ENCODE data around the gene KCNJ6. TPM values are rescaled to one million over a fixed set of nuclear protein-coding genes. Genes with fewer than 3 reads are reported as not detected.

Gene KCNJ6
- total RNA-seq, 1 donor from 2014 or later = 2.6 TPM

- Mint-ChIP-seq H3K4me1 (ENCODE audit: low read depth, unreplicated experiment) (peaks cover 5% of the 10 kb centered on the region), H3K27ac (ENCODE audit: unreplicated experiment) (no peak overlapping the region), H3K4me3 (ENCODE audit: unreplicated experiment) (no peak overlapping the region), H3K36me3 (ENCODE audit: low read depth, unreplicated experiment) (peaks cover 4% of the 10 kb centered on the region), H3K27me3 (ENCODE audit: low read depth, unreplicated experiment) (peaks cover 14% of the 10 kb centered on the region), H3K9me3 (ENCODE audit: unreplicated experiment) (peaks cover 4% of the 10 kb centered on the region)
- Histone ChIP-seq H3K9me3 (ENCODE audit: insufficient read depth, low read depth, low read length) (no peaks in the 10 kb centered on the region), H3K27ac (ENCODE audit: low read depth, low read length) (no peak overlapping the region), H2AFZ (ENCODE audit: low read depth, low read length) (no peak overlapping the region), H3K79me2 (ENCODE audit: insufficient read depth, low read length) (no peaks in the 10 kb centered on the region), H3K4me3 (ENCODE audit: insufficient read depth, low read depth, low read length) (no peak overlapping the region), H3K4me1 (ENCODE audit: insufficient read depth, low read length) (no peaks in the 10 kb centered on the region), H3K9ac (ENCODE audit: low read length) (no peak overlapping the region), H3K4me2 (ENCODE audit: low read length) (no peak overlapping the region), H3K36me3 (ENCODE audit: insufficient read depth, low read length) (no peaks in the 10 kb centered on the region), H3K27me3 (ENCODE audit: insufficient read depth, low read length) (peaks cover 21% of the 10 kb centered on the region), H4K20me1 (ENCODE audit: insufficient read depth, low read length) (no peaks in the 10 kb centered on the region)
- DNase-seq (ENCODE audit: low read depth) (no peak), FAIRE-seq (no peak)
- TF ChIP-seq EZH2 (IDR thresholded peaks at IDR 0.05; ENCODE audit: insufficient read depth, low read length) = no peak
These were observed 19.5 kb downstream of the KCNJ6 start for GRCh38 chr21:37896788-37897187.

DNA sequence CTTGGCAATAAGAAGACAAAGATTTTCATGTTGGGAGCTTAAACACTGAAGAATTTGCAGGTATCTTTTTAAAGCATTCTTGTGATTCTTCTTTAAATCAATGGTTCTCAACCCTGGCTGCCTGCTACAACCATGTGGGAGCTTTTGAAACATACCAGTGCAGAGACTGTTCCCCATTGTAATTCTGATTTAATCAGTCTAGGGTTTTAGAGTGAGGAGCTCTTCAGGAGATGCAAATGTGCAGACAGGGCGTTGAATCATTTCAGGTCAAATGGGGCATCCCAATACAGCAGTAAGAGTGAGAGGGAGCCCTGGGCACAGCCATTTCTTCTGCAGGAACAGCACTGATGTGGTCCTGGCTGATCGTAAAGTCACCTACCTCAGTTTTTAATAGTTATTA lies 24.3 kb downstream of the KCNJ6 start:
- FAIRE-seq (no peak), DNase-seq (ENCODE audit: low read depth) (no peak)
- Mint-ChIP-seq H3K4me1 (ENCODE audit: low read depth, unreplicated experiment) (peaks cover 1% of the 10 kb centered on the region), H3K9me3 (ENCODE audit: unreplicated experiment) (peaks cover 5% of the 10 kb centered on the region), H3K27me3 (ENCODE audit: low read depth, unreplicated experiment) (peaks cover 5% of the 10 kb centered on the region), H3K4me3 (ENCODE audit: unreplicated experiment) (no peak overlapping the region), H3K36me3 (ENCODE audit: low read depth, unreplicated experiment) (no peaks in the 10 kb centered on the region), H3K27ac (ENCODE audit: unreplicated experiment) (no peak overlapping the region)
- Histone ChIP-seq H3K4me3 (ENCODE audit: insufficient read depth, low read depth, low read length) (no peak overlapping the region), H3K36me3 (ENCODE audit: insufficient read depth, low read length) (no peaks in the 10 kb centered on the region), H3K9me3 (ENCODE audit: insufficient read depth, low read depth, low read length) (no peaks in the 10 kb centered on the region), H2AFZ (ENCODE audit: low read depth, low read length) (no peak overlapping the region), H3K9ac (ENCODE audit: low read length) (no peak overlapping the region), H3K27me3 (ENCODE audit: insufficient read depth, low read length) (peaks cover 8% of the 10 kb centered on the region), H3K4me2 (ENCODE audit: low read length) (no peak overlapping the region), H4K20me1 (ENCODE audit: insufficient read depth, low read length) (no peaks in the 10 kb centered on the region), H3K79me2 (ENCODE audit: insufficient read depth, low read length) (no peaks in the 10 kb centered on the region), H3K4me1 (ENCODE audit: insufficient read depth, low read length) (no peaks in the 10 kb centered on the region), H3K27ac (ENCODE audit: low read depth, low read length) (no peak overlapping the region)
- no peak for TF ChIP-seq CTCF (IDR thresholded peaks at IDR 0.05; ENCODE audit: insufficient read depth, low read depth, low read length)
- no peak for TF ChIP-seq EZH2 (IDR thresholded peaks at IDR 0.05; ENCODE audit: insufficient read depth, low read length)

DNA sequence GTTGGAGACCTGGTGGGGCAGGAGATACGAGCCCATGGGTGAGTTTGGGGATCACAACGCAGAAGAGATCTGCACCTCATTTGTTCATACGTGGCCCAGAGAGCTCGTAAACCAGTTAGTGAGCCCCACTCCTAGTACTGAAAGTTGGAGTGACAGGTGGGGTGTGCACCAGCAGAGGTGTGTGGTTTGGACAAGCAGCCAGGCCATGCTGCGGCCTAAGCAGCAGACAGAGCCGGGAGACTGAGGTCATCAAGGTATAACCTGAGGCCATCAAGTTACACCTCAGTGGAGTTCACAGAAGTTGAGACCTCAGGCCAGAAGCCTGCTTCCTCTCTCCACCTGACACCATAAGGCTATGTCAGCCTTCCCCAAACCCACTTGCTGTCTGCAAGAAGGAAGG lies 27.6 kb downstream of the KCNJ6 start:
- no peak overlapping the region for H3K4me3 ChIP-seq (ENCODE audit: insufficient read depth, low read depth, low read length)
- no peaks in the 10 kb centered on the region for H3K36me3 ChIP-seq (ENCODE audit: insufficient read depth, low read length)
- Mint-ChIP-seq H3K27ac (ENCODE audit: unreplicated experiment) (no peak overlapping the region), H3K4me1 (ENCODE audit: low read depth, unreplicated experiment) (peaks cover 4% of the 10 kb centered on the region), H3K27me3 (ENCODE audit: low read depth, unreplicated experiment) (peaks cover 9% of the 10 kb centered on the region), H3K9me3 (ENCODE audit: unreplicated experiment) (peaks cover 7% of the 10 kb centered on the region), H3K36me3 (ENCODE audit: low read depth, unreplicated experiment) (no peaks in the 10 kb centered on the region), H3K4me3 (ENCODE audit: unreplicated experiment) (no peak overlapping the region)
- H3K27ac ChIP-seq (ENCODE audit: low read depth, low read length) = no peak overlapping the region
- H4K20me1 ChIP-seq (ENCODE audit: insufficient read depth, low read length) = no peaks in the 10 kb centered on the region
- peaks cover 14% of the 10 kb centered on the region for H3K27me3 ChIP-seq (ENCODE audit: insufficient read depth, low read length)
- no peaks in the 10 kb centered on the region for H3K9me3 ChIP-seq (ENCODE audit: insufficient read depth, low read depth, low read length)
- no peak for TF ChIP-seq EZH2 (IDR thresholded peaks at IDR 0.05; ENCODE audit: insufficient read depth, low read length)
- no peak for TF ChIP-seq CTCF (IDR thresholded peaks at IDR 0.05; ENCODE audit: insufficient read depth, low read depth, low read length)
- FAIRE-seq (no peak), DNase-seq (ENCODE audit: low read depth) (no peak)
- no peak overlapping the region for H3K9ac ChIP-seq (ENCODE audit: low read length)
- H3K79me2 ChIP-seq (ENCODE audit: insufficient read depth, low read length) = no peaks in the 10 kb centered on the region
- H3K4me2 ChIP-seq (ENCODE audit: low read length) = no peak overlapping the region
- H3K4me1 ChIP-seq (ENCODE audit: insufficient read depth, low read length) = no peaks in the 10 kb centered on the region
- no peak overlapping the region for H2AFZ ChIP-seq (ENCODE audit: low read depth, low read length)

All from astrocyte (in vitro differentiated cells and primary cell).